Thyroid gland (tissue), 4 donors: ENCODE measurements around the gene PIK3C2B. TPM values are rescaled to one million over a fixed set of nuclear protein-coding genes. Genes with fewer than 3 reads are reported as not detected.
A peak's percentile ranks its signal among the peaks of the same experiment; 100 is the strongest.

Experiments
- DNase-seq, 2 donors: peaks; one replicate each; pipeline ENCODE4 v3.0.0-alpha.2; 2019
- H3K27ac ChIP-seq, 3 donors: fragments of 200-600 bp; sonication (generic); 1 replicate in 2 of 3; 2 replicates in 1 of 3; pipeline ENCODE4 v1.5.1; 2016 to 2019; ENCODE audit warnings: mild to moderate bottlenecking in 1 of 3, moderate library complexity in 1 of 3
- H3K27me3 ChIP-seq: fragments of 200-600 bp; sonication (generic); one replicate; pipeline ENCODE4 v1.5.1; 2019
- H3K36me3 ChIP-seq, 2 donors: fragments of 200-600 bp; sonication (generic); one replicate each; pipeline ENCODE4 v1.5.1; 2016 to 2019
- H3K4me1 ChIP-seq, 2 donors: fragments of 200-600 bp; sonication (generic); one replicate each; pipeline ENCODE4 v1.5.1; 2017 to 2019
- H3K4me3 ChIP-seq, 3 donors: fragments of 200-600 bp; sonication (generic); replicated peaks in 1 of 3; 1 replicate in 2 of 3; 2 replicates in 1 of 3; pipeline ENCODE4 v1.5.1; 2016; ENCODE audit warnings: mild to moderate bottlenecking in 1 of 3
- H3K9me3 ChIP-seq: fragments of 200-600 bp; sonication (generic); one replicate; pipeline ENCODE4 v1.5.1; 2017
- POLR2A ChIP-seq, 2 donors: fragments of 450-650 bp; IDR thresholded peaks; one replicate each; pipeline ENCODE4 v1.6.1; 2017; ENCODE audit warnings: antibody characterized with exemption in 2 of 2, mild to moderate bottlenecking in 2 of 2, moderate library complexity in 1 of 2
- WGBS, 2 donors: methylation state at CpG; one replicate each; pipeline ENCODE4 v1.1.5; 2017; 5-methylcytosine and 5-hydroxymethylcytosine counted together
- intact Hi-C: fragments of 100-400 bp; cut with DNase I; formaldehyde crosslinking; loops from one replicate; pipeline ENCODE4 v1.15.1; 2023
- total RNA-seq, 4 donors: library from RNA; depleted of rRNA; stranded (reverse); fragments of >200 nt; gene quantifications; one replicate each; pipeline ENCODE4 v1.2.3, GENCODE V29; 2016
- TF ChIP-seq, protein P1 (sequence below), 6 experiments: fragments of 200-600 bp in 3 of 6; fragments of 450-650 bp in 3 of 6; sonication (generic) in 3 of 6; IDR thresholded peaks; one replicate each; pipeline ENCODE4 v1.5.1; 2016 to 2019; ENCODE audit warnings: antibody characterized with exemption in 6 of 6, mild to moderate bottlenecking in 2 of 6, inconsistent platforms in 1 of 6, moderate library complexity in 1 of 6

The PIK3C2B gene, protein sequence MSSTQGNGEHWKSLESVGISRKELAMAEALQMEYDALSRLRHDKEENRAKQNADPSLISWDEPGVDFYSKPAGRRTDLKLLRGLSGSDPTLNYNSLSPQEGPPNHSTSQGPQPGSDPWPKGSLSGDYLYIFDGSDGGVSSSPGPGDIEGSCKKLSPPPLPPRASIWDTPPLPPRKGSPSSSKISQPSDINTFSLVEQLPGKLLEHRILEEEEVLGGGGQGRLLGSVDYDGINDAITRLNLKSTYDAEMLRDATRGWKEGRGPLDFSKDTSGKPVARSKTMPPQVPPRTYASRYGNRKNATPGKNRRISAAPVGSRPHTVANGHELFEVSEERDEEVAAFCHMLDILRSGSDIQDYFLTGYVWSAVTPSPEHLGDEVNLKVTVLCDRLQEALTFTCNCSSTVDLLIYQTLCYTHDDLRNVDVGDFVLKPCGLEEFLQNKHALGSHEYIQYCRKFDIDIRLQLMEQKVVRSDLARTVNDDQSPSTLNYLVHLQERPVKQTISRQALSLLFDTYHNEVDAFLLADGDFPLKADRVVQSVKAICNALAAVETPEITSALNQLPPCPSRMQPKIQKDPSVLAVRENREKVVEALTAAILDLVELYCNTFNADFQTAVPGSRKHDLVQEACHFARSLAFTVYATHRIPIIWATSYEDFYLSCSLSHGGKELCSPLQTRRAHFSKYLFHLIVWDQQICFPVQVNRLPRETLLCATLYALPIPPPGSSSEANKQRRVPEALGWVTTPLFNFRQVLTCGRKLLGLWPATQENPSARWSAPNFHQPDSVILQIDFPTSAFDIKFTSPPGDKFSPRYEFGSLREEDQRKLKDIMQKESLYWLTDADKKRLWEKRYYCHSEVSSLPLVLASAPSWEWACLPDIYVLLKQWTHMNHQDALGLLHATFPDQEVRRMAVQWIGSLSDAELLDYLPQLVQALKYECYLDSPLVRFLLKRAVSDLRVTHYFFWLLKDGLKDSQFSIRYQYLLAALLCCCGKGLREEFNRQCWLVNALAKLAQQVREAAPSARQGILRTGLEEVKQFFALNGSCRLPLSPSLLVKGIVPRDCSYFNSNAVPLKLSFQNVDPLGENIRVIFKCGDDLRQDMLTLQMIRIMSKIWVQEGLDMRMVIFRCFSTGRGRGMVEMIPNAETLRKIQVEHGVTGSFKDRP (N-terminal part only)
- 10 to 100 TPM; 19.9 to 36.9 (median 27.2) TPM for total RNA-seq

DNA sequence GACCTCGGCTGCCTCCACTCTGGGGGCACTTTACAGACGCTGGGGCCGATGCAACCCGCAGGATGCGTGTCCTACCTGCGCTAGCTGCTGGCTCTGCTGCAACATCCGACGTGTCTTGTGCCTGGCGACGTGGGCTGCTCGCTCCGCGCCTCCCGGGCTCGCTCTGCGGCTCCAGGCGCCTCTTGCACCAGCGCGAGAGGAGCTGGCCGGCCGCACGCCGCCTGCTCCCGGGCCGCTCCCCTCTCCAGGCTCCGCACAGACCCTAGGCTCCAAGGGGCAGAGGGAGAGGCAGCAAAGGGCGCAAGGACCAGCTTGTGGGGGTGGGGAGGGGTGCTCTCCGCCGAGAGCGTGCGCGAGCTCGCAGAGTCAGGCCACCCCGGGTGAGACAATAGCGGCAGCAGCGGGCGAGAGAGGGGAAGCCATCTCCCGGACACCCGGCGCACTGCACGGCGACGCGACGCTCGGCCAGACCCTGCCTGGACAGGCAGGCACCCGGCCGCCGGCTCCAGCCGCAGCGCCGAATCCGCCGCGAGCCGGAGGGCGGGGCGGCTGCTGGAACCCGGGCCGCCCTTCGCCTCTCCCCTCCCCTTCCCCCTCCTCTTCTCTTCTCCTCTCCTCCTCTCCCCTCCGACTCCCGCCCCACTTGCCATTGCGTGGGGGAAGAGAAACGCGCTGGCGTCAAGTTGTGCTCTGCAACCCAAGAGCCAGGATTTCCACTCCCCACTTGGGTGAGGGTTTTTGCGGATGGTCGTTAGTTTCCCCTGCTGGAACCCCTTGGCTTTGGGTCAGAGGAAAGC is at the start of gene PIK3C2B:
PIK3C2B (minus strand) TSS at position 525 of the 797 bp plus-strand sequence. CDS start 25,003 bp downstream, outside the sequence.
- peak; percentile 88 to 89 for DNase-seq
- Histone ChIP-seq H3K9me3 (no peaks in the 10 kb centered on the region), H3K4me1 (peaks cover 28 to 30% of the 10 kb centered on the region in 2 donors), H3K36me3 (no peaks in the 10 kb centered on the region), H3K4me3 (peak within 1 kb of the TSS; percentile 43 to 70 (median 53)), H3K27me3 (no peaks in the 10 kb centered on the region), H3K27ac (peak within 1 kb of the TSS; percentile 93 to 97 (median 97))
- 0 to 1% methylated on average over 20 to 34 of the region's 69 CpGs for WGBS, 2 donors
- intact Hi-C loops, result loop anchor here (5.0 kb wide), 1 partner anchor 32 kb away; no protein-coding TSS in a partner anchor
- TF ChIP-seq, protein P1, sequence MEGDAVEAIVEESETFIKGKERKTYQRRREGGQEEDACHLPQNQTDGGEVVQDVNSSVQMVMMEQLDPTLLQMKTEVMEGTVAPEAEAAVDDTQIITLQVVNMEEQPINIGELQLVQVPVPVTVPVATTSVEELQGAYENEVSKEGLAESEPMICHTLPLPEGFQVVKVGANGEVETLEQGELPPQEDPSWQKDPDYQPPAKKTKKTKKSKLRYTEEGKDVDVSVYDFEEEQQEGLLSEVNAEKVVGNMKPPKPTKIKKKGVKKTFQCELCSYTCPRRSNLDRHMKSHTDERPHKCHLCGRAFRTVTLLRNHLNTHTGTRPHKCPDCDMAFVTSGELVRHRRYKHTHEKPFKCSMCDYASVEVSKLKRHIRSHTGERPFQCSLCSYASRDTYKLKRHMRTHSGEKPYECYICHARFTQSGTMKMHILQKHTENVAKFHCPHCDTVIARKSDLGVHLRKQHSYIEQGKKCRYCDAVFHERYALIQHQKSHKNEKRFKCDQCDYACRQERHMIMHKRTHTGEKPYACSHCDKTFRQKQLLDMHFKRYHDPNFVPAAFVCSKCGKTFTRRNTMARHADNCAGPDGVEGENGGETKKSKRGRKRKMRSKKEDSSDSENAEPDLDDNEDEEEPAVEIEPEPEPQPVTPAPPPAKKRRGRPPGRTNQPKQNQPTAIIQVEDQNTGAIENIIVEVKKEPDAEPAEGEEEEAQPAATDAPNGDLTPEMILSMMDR (IDR thresholded peaks at IDR 0.05), result peak in 5 of 6 experiments; percentile 19 to 66 (median 61)
- TF ChIP-seq POLR2A (IDR thresholded peaks at IDR 0.05), result peak; percentile 11 to 90

GRCh38 chr1:204544321-204544720 is 49.7 kb upstream of the PIK3C2B start:
- Histone ChIP-seq H3K36me3 (peaks cover 49 to 52% of the 10 kb centered on the region in 2 donors), H3K27ac (peak overlapping the region in 2 of 3 donors; percentile 79 to 84), H3K4me3 (no peak overlapping the region), H3K9me3 (no peaks in the 10 kb centered on the region), H3K27me3 (no peaks in the 10 kb centered on the region), H3K4me1 (peaks cover 17 to 21% of the 10 kb centered on the region in 2 donors)
- intact Hi-C loops, result no loop called here
- TF ChIP-seq, protein P1 (IDR thresholded peaks at IDR 0.05), result no peak
- no peak for TF ChIP-seq POLR2A (IDR thresholded peaks at IDR 0.05)
- DNase-seq, result no peak
- 90 to 96% methylated on average over 2 of the region's 2 CpGs for WGBS, 2 donors

GRCh38 chr1:204541626-204542025 is 47.0 kb upstream of the PIK3C2B start:
- TF ChIP-seq, protein P1 (IDR thresholded peaks at IDR 0.05), result no peak
- no peak for TF ChIP-seq POLR2A (IDR thresholded peaks at IDR 0.05)
- Histone ChIP-seq H3K27me3 (no peaks in the 10 kb centered on the region), H3K36me3 (peaks cover 46 to 55% of the 10 kb centered on the region in 2 donors), H3K4me3 (no peak overlapping the region), H3K9me3 (no peaks in the 10 kb centered on the region), H3K27ac (peak overlapping the region in 1 of 3 donors; percentile 2), H3K4me1 (peaks cover 17% of the 10 kb centered on the region in 2 donors)
- intact Hi-C loops, result no loop called here
- DNase-seq, result no peak
- WGBS, 2 donors, result 69 to 79% methylated on average over 2 of the region's 2 CpGs

DNA sequence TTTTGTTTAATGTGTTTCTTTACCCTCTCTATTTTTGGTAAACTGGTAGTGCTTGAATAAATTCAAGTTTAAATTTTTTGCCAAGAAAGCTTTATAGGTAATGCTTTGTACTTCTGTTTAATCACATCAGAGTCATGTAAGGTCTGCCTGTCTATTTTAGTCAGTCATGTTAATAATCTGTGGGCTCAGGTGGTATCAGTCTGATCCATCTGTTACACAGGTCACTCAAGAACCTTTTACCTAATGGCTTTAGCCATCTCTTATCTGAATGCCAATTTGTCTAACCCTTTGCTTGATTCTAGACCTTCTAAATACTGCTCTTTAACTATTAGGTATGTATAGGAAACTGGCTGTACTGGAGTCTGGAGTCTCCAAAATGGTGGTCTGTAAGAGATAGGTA is 38.2 kb upstream of the PIK3C2B start:
- DNase-seq, result no peak
- Histone ChIP-seq H3K4me1 (no peaks in the 10 kb centered on the region), H3K4me3 (no peak overlapping the region), H3K27me3 (no peaks in the 10 kb centered on the region), H3K27ac (no peak overlapping the region), H3K9me3 (no peaks in the 10 kb centered on the region), H3K36me3 (peaks cover 40 to 42% of the 10 kb centered on the region in 2 donors)
- TF ChIP-seq, protein P1 (IDR thresholded peaks at IDR 0.05), result no peak
- no peak for TF ChIP-seq POLR2A (IDR thresholded peaks at IDR 0.05)
- intact Hi-C loops, result no loop called here
